Nephron (organoid): ENCODE data around the gene PSMF1.

Experiments
- H3K27ac Mint-ChIP-seq, 3 experiments: 2 replicates each; pipeline ENCODE4 v1.8.0; 2020; ENCODE audit warnings: mixed read lengths in 3 of 3, mild to moderate bottlenecking in 2 of 3, moderate library complexity in 1 of 3
- H3K27me3 Mint-ChIP-seq: 2 replicates; pipeline ENCODE4 v1.8.0; 2021; ENCODE audit warnings: low read depth, mild to moderate bottlenecking, moderate library complexity, mixed read lengths
- H3K36me3 Mint-ChIP-seq: 2 replicates; pipeline ENCODE4 v1.8.0; 2020; ENCODE audit warnings: low read depth, mixed read lengths
- H3K4me1 Mint-ChIP-seq: 2 replicates; pipeline ENCODE4 v1.8.0; 2020; ENCODE audit warnings: mixed read lengths
- H3K4me3 Mint-ChIP-seq, 3 experiments: 2 replicates each; pipeline ENCODE4 v1.8.0; 2020; ENCODE audit warnings: mild to moderate bottlenecking in 3 of 3, mixed read lengths in 3 of 3, moderate library complexity in 2 of 3
- H3K9me3 Mint-ChIP-seq: 2 replicates; pipeline ENCODE4 v1.8.0; 2020; ENCODE audit warnings: mixed read lengths
- TF ChIP-seq, protein P1 (sequence below), 3 experiments: fragments of 200-600 bp; sonication (generic); IDR thresholded peaks; one replicate each; pipeline ENCODE4 v1.5.0; 2021; ENCODE audit warnings: antibody characterized with exemption in 3 of 3; ENCODE audit not compliant: unreplicated experiment in 3 of 3

PSMF1 gene

DNA sequence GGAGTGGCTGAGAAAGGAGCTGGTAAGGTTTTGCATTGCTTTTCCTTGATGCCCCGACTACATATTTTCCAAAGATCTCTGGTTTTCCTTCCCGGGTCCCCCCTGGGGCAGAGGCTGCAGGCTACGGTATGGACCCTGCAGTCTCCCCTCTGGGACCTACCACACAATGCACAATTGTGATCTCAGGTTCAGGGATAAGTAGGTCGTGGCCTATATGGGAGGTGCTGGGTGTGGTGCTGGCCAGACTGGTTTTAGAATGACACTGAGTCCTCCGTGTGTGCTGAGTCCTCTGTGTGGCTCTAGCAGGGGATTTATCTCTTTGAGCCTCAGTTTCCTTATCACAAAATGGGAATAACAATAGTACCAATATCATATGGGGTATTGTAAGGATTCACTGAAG is 85.2 kb downstream of the PSMF1 start:
- Mint-ChIP-seq H3K9me3 (no peaks in the 10 kb centered on the region), H3K27ac (no peak overlapping the region), H3K27me3 (peaks cover 3% of the 10 kb centered on the region), H3K4me1 (no peaks in the 10 kb centered on the region), H3K36me3 (no peaks in the 10 kb centered on the region), H3K4me3 (no peak overlapping the region)
- TF ChIP-seq, protein P1, sequence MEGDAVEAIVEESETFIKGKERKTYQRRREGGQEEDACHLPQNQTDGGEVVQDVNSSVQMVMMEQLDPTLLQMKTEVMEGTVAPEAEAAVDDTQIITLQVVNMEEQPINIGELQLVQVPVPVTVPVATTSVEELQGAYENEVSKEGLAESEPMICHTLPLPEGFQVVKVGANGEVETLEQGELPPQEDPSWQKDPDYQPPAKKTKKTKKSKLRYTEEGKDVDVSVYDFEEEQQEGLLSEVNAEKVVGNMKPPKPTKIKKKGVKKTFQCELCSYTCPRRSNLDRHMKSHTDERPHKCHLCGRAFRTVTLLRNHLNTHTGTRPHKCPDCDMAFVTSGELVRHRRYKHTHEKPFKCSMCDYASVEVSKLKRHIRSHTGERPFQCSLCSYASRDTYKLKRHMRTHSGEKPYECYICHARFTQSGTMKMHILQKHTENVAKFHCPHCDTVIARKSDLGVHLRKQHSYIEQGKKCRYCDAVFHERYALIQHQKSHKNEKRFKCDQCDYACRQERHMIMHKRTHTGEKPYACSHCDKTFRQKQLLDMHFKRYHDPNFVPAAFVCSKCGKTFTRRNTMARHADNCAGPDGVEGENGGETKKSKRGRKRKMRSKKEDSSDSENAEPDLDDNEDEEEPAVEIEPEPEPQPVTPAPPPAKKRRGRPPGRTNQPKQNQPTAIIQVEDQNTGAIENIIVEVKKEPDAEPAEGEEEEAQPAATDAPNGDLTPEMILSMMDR (IDR thresholded peaks at IDR 0.05; ENCODE audit: unreplicated experiment in 3 of 3), result no peak

DNA sequence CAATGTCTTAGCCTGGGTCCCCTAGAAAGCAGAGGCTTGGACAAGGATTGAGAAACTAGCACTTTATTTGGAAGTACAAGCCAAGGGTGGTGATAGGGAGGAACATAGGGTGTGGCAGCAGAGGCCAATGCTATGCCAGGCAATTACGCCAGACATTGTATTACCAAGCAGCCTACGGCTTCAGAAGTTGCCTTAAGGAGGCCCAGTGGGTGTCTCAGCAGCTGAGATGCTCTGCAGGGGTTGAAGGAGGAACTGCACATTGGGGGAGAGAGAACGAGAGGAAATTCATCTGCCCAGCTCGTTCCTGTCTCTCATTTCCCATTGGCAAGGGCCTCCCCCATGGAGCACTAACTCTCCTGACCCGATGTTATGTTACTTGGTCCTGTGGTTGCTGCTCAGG is 85.7 kb downstream of the PSMF1 start:
- H3K27ac Mint-ChIP-seq, result no peak overlapping the region
- TF ChIP-seq, protein P1 (IDR thresholded peaks at IDR 0.05; ENCODE audit: unreplicated experiment in 3 of 3), result no peak
- no peaks in the 10 kb centered on the region for H3K4me1 Mint-ChIP-seq
- H3K9me3 Mint-ChIP-seq, result no peaks in the 10 kb centered on the region
- H3K4me3 Mint-ChIP-seq, result no peak overlapping the region
- no peaks in the 10 kb centered on the region for H3K36me3 Mint-ChIP-seq
- H3K27me3 Mint-ChIP-seq, result peaks cover 2% of the 10 kb centered on the region

DNA sequence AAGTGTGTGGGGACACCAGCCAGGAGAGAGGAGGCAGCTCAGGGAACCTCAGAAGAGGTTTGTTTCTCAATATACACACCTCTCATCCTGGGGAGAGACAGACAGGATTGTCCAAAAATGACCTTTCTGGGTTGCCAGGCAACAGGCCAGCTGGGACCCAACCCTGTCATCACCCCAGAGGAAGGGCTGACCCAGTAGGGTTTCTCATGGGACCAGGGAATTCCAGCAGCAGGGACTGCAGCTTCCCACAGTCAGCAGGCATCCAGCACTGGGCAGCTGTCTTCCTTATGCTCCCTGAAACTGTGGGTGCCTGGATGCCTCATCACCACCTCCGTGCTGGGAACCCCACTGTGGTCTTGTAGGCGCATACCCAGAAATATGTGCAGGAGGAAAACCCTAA is 86.2 kb downstream of the PSMF1 start:
- no peaks in the 10 kb centered on the region for H3K4me1 Mint-ChIP-seq
- no peak overlapping the region for H3K27ac Mint-ChIP-seq
- no peaks in the 10 kb centered on the region for H3K9me3 Mint-ChIP-seq
- H3K27me3 Mint-ChIP-seq, result peaks cover 7% of the 10 kb centered on the region
- no peak overlapping the region for H3K4me3 Mint-ChIP-seq
- no peaks in the 10 kb centered on the region for H3K36me3 Mint-ChIP-seq
- TF ChIP-seq, protein P1 (IDR thresholded peaks at IDR 0.05; ENCODE audit: unreplicated experiment in 3 of 3), result no peak

DNA sequence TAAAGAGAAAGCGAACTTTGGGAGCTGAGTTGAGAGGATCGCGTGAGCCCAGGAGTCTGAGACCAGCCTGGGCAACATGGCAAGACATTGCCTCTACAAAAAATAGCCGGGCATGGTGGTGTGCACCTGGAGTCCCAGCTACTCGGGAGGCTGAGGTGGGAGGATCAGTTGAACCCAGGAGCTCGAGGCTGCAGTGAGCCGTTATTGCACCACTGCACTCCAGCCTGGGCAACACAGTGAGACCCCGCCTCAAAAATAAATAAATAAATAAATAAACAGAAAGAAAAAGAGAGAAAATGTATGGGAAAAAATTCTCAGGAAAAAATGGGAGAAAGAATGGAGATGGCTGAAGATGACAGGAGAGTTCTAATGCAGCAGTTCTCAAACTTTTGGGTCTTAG is 87.4 kb downstream of the PSMF1 start:
- no peaks in the 10 kb centered on the region for H3K36me3 Mint-ChIP-seq
- H3K27ac Mint-ChIP-seq, result no peak overlapping the region
- H3K4me1 Mint-ChIP-seq, result no peaks in the 10 kb centered on the region
- no peak overlapping the region for H3K4me3 Mint-ChIP-seq
- no peaks in the 10 kb centered on the region for H3K9me3 Mint-ChIP-seq
- peaks cover 11% of the 10 kb centered on the region for H3K27me3 Mint-ChIP-seq
- TF ChIP-seq, protein P1 (IDR thresholded peaks at IDR 0.05; ENCODE audit: unreplicated experiment in 3 of 3), result no peak

DNA sequence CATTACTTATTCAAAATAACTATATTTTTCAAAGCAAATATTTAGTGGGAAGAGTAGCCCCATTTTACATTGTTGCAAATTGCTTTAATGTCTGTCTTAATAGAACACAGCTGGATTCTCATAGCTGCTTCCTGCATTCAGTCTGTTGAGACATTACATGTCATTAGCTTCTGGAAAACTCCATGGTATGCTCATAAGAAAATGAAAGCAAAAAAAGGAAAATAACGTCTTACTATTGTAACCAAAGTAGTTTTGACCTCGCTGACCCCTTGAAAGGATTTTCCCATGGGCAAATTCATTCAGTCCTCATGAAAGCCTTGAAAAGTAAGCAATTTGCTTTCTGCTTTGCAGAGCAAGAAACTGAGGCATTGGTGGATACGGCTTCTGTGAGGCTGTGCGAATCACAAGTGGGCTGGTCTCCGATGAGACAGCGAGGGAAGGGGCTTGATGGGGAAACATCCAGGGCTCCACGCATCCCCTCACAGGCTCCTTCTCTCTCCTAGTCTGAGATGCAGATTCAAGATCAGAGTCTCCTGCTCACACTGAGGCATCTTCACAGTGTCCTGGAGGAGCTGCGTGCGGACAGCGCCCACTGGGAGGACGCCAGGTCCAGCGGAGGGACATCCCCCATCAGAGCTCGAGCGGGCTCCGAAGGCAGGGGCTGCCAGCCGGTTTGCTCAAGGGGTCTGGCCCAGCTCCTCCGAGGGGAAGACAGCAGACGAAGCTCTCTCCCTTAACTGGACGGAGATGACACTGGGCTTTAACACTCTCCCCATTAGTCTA is 88.2 kb downstream of the PSMF1 start:
- H3K9me3 Mint-ChIP-seq, result no peaks in the 10 kb centered on the region
- no peak overlapping the region for H3K4me3 Mint-ChIP-seq
- peaks cover 14% of the 10 kb centered on the region for H3K27me3 Mint-ChIP-seq
- H3K27ac Mint-ChIP-seq, result no peak overlapping the region
- TF ChIP-seq, protein P1 (IDR thresholded peaks at IDR 0.05; ENCODE audit: unreplicated experiment in 3 of 3), result no peak
- H3K4me1 Mint-ChIP-seq, result no peaks in the 10 kb centered on the region
- H3K36me3 Mint-ChIP-seq, result no peaks in the 10 kb centered on the region

DNA sequence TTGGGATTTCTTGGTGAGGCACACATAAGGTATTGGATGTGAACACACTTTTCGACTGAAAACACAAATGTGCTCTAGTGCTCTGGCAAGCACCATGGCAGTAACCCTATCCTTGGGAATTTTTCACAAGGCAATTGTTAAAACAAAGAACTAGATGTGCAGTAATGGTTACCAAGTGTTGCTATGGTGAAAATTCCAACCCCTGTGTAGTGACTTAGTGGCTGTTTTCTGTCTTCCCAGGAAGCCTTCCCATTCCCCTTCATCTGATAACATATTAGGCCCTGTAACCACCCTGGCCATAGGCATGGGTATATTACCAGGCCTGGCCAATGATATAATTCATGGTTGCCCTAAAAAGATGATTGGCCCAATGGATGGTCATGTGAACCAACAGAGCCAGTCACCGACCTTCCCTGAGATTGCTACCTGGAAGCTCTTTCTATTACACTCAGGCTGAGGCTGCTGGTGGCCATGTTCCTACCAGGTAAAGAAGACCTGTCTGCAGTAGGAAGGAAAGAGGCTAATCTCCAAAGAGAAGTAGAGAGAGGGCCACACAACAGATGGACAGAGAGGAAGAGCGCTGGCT is 89.0 kb downstream of the PSMF1 start:
- no peaks in the 10 kb centered on the region for H3K36me3 Mint-ChIP-seq
- no peak overlapping the region for H3K27ac Mint-ChIP-seq
- TF ChIP-seq, protein P1 (IDR thresholded peaks at IDR 0.05; ENCODE audit: unreplicated experiment in 3 of 3), result no peak
- H3K27me3 Mint-ChIP-seq, result peaks cover 16% of the 10 kb centered on the region
- no peaks in the 10 kb centered on the region for H3K4me1 Mint-ChIP-seq
- no peaks in the 10 kb centered on the region for H3K9me3 Mint-ChIP-seq
- no peak overlapping the region for H3K4me3 Mint-ChIP-seq
